Kidney epithelial cell (primary cell): ENCODE measurements around the gene ZFP2. TPM values are rescaled to one million over a fixed set of nuclear protein-coding genes. Genes with fewer than 3 reads are reported as not detected.

Source experiments
- DNase-seq: peaks from one replicate; pipeline ENCODE4 v3.0.0-alpha.2; 2010; ENCODE audit warnings: low read depth
- H3K27me3 ChIP-seq: 2 replicates; pipeline ENCODE4 v1.6.0; 2011; ENCODE audit warnings: low read length; ENCODE audit not compliant: control insufficient read depth, insufficient read depth
- H3K36me3 ChIP-seq: 2 replicates; pipeline ENCODE4 v1.5.1; 2011; ENCODE audit warnings: low read length; ENCODE audit not compliant: control insufficient read depth, insufficient read depth
- H3K4me3 ChIP-seq: 2 replicates; pipeline ENCODE4 v1.5.1; 2011; ENCODE audit warnings: low read depth, mild to moderate bottlenecking, control low read depth, low read length
- total RNA-seq: library from RNA; depleted of rRNA; stranded (reverse); fragments of >200 nt; gene quantifications from 2 replicates; pipeline ENCODE4 v1.2.3, GENCODE V29; 2015
- TF ChIP-seq, protein P1 (sequence below): IDR thresholded peaks from 2 replicates; pipeline ENCODE4 v1.5.1; 2011; ENCODE audit warnings: mild to moderate bottlenecking, moderate library complexity, low read length, control low read depth, inconsistent platforms; ENCODE audit not compliant: insufficient read depth, poor library complexity, severe bottlenecking

The ZFP2 gene
- total RNA-seq, 1 donor from 2014 or later, result 1.3 TPM

DNA sequence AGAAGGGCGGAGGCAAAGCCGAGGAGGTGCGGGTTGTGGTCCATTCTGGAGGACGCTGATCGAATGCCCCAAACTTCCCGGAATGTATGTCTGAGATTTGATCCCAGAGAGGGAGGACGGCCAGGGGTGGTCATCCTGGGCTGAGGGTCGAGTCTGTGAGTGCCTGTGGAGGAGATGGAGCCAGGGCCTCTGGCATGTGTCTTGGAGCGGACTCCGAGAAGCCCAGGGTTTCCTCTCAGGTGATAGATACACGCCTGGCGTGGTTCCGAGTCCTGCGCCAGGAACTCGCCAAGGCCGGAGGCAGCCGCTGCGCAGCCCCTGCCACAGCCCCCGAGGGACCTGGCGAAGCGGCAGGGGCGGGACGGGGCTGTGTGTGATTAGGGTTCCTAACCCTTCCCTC lies 45.6 kb downstream of the ZFP2 start:
- H3K4me3 ChIP-seq, result peak overlapping the region; percentile 69
- TF ChIP-seq, protein P1, sequence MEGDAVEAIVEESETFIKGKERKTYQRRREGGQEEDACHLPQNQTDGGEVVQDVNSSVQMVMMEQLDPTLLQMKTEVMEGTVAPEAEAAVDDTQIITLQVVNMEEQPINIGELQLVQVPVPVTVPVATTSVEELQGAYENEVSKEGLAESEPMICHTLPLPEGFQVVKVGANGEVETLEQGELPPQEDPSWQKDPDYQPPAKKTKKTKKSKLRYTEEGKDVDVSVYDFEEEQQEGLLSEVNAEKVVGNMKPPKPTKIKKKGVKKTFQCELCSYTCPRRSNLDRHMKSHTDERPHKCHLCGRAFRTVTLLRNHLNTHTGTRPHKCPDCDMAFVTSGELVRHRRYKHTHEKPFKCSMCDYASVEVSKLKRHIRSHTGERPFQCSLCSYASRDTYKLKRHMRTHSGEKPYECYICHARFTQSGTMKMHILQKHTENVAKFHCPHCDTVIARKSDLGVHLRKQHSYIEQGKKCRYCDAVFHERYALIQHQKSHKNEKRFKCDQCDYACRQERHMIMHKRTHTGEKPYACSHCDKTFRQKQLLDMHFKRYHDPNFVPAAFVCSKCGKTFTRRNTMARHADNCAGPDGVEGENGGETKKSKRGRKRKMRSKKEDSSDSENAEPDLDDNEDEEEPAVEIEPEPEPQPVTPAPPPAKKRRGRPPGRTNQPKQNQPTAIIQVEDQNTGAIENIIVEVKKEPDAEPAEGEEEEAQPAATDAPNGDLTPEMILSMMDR, result no peak
- DNase-seq, result no peak
- H3K27me3 ChIP-seq, result no peaks in the 10 kb centered on the region
- H3K36me3 ChIP-seq, result peaks cover 2% of the 10 kb centered on the region

DNA sequence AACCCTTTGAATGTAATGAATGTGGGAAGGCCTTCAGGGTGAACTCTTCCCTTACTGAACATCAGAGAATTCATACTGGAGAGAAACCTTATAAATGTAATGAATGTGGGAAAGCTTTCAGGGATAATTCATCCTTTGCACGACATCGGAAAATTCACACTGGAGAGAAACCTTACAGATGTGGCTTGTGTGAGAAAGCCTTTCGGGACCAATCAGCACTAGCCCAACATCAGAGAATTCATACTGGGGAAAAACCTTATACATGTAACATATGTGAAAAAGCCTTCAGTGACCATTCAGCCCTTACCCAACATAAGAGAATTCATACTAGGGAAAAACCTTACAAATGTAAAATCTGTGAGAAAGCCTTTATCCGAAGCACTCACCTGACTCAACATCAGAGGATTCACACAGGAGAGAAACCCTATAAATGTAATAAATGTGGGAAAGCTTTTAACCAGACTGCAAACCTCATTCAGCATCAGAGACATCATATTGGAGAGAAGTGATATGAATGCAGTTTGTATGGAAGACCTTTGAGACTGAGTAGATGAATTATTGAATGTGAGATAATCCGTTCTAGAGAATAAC lies 69.8 kb downstream of the ZFP2 start:
- Histone ChIP-seq H3K36me3 (no peaks in the 10 kb centered on the region), H3K4me3 (no peak overlapping the region), H3K27me3 (no peaks in the 10 kb centered on the region)
- TF ChIP-seq, protein P1, result no peak
- no peak for DNase-seq

DNA sequence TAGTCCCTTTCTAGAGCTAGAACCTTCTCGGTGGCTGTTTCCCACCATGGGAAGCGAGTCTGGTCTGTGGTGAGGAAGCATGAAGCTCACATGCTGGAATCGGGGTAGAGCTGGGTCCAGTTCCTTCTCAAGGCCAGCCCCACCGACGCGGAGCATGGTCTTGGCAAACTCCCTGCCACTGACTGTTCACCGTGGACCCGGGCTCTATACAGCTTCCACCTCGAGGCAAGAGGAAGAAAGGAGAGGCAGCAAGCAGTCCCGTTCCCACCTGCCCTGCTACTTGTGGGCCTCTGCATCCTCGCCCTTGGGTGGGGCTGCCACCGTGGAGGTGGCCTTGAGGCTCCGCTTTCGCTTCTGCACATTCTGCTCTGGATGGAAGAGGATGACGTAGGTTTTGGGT lies 85.7 kb downstream of the ZFP2 start:
- no peak overlapping the region for H3K4me3 ChIP-seq
- H3K36me3 ChIP-seq, result no peaks in the 10 kb centered on the region
- TF ChIP-seq, protein P1, result no peak
- DNase-seq, result no peak
- H3K27me3 ChIP-seq, result no peaks in the 10 kb centered on the region

Other genes with a start within 250 kb of the ZFP2 start
- gene ZNF354A, start 165.3 kb upstream of the ZFP2 start, total RNA-seq, result 9.5 and 14.0 TPM in 2 replicates
- 10.3 and 11.3 TPM in 2 replicates for gene ZNF354B, start 36.0 kb upstream of the ZFP2 start, total RNA-seq
- gene ZNF454, start 45.3 kb downstream of the ZFP2 start, total RNA-seq, result 5.0 and 5.8 TPM in 2 replicates
- gene GRM6, start 99.4 kb downstream of the ZFP2 start, total RNA-seq, result not detected in 2 replicates
- gene ZNF879, start 127.9 kb downstream of the ZFP2 start, total RNA-seq, result 2.3 and 4.4 TPM in 2 replicates
- 6.9 and 7.9 TPM in 2 replicates for gene ZNF354C, start 164.5 kb downstream of the ZFP2 start, total RNA-seq